Measurements from ENCODE around the gene P2RX3.

Gene P2RX3

DNA sequence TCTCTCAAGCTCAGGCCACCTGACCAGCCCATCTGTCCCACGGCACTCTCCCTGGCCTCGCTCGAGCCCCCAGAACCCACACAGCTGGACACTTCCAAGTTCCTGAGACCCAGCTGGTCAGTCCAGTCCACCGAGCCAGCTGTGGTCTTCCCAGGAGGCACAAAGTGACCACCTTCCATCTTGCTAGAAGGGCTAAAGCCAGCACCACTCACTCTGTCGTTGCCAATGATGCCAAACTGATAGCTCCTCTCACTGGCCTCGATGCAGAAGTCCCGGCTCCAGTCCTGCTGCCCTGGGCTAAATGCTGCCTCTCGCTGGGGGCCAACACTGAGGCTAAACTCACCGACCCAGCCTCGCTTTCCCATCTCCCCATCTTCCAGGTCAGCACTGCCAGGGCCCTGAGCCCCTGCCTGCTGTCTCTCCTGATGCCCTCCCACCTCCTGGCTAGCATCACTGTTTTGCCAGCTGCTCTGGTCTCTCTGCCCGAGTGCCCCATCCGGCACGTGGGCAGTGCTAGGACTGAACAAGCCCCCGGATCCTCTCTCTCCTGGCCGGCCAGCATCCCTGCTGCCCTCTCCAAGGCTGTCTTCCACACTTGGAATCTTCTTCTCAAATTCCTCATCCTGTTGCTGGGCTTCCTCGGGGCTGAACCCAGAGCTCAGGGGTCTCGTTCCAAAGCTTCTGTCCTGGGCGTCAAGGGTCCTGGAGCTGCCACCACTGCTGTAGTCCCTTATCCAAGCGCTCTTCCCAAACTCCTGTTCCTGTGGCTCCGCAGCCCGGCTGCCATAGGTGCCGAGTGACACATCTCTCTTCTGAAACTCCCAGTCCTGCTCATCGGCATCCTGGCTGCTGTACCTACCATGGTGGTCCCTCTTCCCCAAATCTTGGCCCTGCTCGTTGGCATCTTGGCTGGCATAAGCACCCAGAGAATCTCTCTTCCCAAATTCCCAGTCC lies 28.8 kb upstream of the P2RX3 start:
- TF ChIP-seq YY1 (IDR thresholded peaks at IDR 0.05; ENCODE audit: low read depth) = no peak
- no peak for TF ChIP-seq REST (IDR thresholded peaks at IDR 0.05; ENCODE audit: low read depth)
- TF ChIP-seq TCF12 (IDR thresholded peaks at IDR 0.05; ENCODE audit: low read depth) = no peak
- TF ChIP-seq ZBTB7A (IDR thresholded peaks at IDR 0.05; ENCODE audit: low read depth) = no peak
- no peak for TF ChIP-seq TEAD4 (IDR thresholded peaks at IDR 0.05)
- TF ChIP-seq, protein P1, sequence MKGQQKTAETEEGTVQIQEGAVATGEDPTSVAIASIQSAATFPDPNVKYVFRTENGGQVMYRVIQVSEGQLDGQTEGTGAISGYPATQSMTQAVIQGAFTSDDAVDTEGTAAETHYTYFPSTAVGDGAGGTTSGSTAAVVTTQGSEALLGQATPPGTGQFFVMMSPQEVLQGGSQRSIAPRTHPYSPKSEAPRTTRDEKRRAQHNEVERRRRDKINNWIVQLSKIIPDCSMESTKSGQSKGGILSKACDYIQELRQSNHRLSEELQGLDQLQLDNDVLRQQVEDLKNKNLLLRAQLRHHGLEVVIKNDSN (IDR thresholded peaks at IDR 0.05) = no peak
- TF ChIP-seq, protein P2, sequence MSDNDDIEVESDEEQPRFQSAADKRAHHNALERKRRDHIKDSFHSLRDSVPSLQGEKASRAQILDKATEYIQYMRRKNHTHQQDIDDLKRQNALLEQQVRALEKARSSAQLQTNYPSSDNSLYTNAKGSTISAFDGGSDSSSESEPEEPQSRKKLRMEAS (IDR thresholded peaks at IDR 0.05) = no peak
- no peak for TF ChIP-seq EGR1 (IDR thresholded peaks at IDR 0.05)
- no peak for TF ChIP-seq CREB1 (IDR thresholded peaks at IDR 0.05; ENCODE audit: low read depth)
- no peak for TF ChIP-seq RAD21 (IDR thresholded peaks at IDR 0.05; ENCODE audit: low read depth)
- TF ChIP-seq TAF1 (IDR thresholded peaks at IDR 0.05; ENCODE audit: low read depth) = no peak
- no peak for TF ChIP-seq CEBPB (IDR thresholded peaks at IDR 0.05)
- no peak for TF ChIP-seq EP300 (IDR thresholded peaks at IDR 0.05; ENCODE audit: borderline replicate concordance)
- TF ChIP-seq FOXM1 (IDR thresholded peaks at IDR 0.05; ENCODE audit: borderline replicate concordance, low read depth) = no peak
- no peak for TF ChIP-seq NFIC (IDR thresholded peaks at IDR 0.05)

DNA sequence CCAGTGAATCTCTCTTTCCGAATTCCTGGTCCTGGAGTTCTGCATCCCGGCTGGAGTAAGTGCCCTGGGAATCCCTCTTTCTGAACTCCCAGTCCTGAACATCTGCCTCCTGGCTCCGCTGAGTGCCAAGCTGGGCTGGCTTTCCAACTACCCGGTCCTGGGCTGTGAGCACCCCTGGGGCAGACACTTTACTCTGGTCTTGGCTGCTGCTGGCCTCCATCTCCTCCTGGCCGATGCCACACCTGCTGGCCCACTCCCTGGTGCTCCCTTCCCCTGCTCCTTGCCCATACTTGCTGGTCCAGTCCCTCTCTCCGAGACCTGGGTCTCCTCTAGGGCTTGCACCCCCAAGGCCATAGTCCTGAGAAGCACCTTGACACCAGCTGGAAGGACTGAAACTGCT lies 28.1 kb upstream of the P2RX3 start:
- TF ChIP-seq EGR1 (IDR thresholded peaks at IDR 0.05) (no peak), TAF1 (IDR thresholded peaks at IDR 0.05; ENCODE audit: low read depth) (no peak), CREB1 (IDR thresholded peaks at IDR 0.05; ENCODE audit: low read depth) (no peak), ZBTB7A (IDR thresholded peaks at IDR 0.05; ENCODE audit: low read depth) (no peak), FOXM1 (IDR thresholded peaks at IDR 0.05; ENCODE audit: borderline replicate concordance, low read depth) (no peak), RAD21 (IDR thresholded peaks at IDR 0.05; ENCODE audit: low read depth) (no peak), EP300 (IDR thresholded peaks at IDR 0.05; ENCODE audit: borderline replicate concordance) (no peak), YY1 (IDR thresholded peaks at IDR 0.05; ENCODE audit: low read depth) (no peak), CEBPB (IDR thresholded peaks at IDR 0.05) (no peak), NFIC (IDR thresholded peaks at IDR 0.05) (no peak), TCF12 (IDR thresholded peaks at IDR 0.05; ENCODE audit: low read depth) (no peak), TEAD4 (IDR thresholded peaks at IDR 0.05) (no peak), REST (IDR thresholded peaks at IDR 0.05; ENCODE audit: low read depth) (no peak)
- TF ChIP-seq, protein P2 (IDR thresholded peaks at IDR 0.05) = no peak
- TF ChIP-seq, protein P1 (IDR thresholded peaks at IDR 0.05) = no peak

DNA sequence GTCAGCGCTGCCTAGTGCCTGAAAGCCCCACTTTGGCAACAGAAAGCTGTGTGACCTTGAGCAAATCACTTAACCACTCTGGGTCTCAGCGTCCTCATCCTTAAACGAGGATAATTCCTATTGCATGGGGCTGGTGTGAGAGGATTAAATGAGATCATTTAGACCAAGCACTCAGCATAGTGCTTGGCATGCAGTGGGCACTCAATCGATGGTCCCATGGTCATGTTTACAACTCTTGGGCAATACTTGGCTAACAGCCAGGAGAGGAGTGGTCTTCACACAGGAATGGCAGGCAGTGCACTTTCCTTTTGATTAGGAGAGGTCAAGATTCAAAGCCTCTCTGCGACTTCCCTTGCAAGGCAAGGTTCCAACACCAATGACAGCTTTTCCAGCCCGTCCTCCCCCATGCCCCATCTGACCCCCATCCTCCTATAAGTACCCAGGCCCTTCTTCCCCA lies 27.5 kb upstream of the P2RX3 start:
- TF ChIP-seq REST (IDR thresholded peaks at IDR 0.05; ENCODE audit: low read depth) = no peak
- peak; percentile 79 for TF ChIP-seq NFIC (IDR thresholded peaks at IDR 0.05)
- TF ChIP-seq CEBPB (IDR thresholded peaks at IDR 0.05) = peak; percentile 82
- TF ChIP-seq EGR1 (IDR thresholded peaks at IDR 0.05) = no peak
